ENCODE results near the gene TNFAIP3.

TNFAIP3 gene

DNA sequence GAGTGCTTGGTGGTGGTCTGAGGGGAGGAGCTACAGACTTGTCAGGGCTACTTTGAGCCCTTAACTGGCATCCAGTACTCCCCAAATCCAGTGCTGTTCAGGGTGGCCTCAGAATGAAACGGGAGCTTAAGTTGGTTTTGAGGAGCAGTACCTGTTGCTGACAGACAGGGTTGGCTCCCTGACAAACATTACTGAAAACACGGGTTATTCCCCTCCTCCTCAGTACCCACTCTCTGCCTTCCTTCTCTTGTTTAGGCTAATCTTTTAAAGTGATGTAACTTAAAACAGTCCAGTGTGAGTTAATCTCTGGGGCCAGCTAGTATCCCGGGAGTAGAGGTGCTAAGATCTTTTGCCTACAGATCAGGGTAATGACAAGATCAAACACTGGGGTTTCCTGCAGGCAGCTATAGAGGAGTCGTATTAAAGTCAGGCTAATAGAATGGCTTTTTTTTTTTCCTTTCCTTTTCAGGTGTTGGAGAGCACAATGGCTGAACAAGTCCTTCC lies 3.7 kb downstream of the TNFAIP3 start:
- TF ChIP-seq, protein P1, sequence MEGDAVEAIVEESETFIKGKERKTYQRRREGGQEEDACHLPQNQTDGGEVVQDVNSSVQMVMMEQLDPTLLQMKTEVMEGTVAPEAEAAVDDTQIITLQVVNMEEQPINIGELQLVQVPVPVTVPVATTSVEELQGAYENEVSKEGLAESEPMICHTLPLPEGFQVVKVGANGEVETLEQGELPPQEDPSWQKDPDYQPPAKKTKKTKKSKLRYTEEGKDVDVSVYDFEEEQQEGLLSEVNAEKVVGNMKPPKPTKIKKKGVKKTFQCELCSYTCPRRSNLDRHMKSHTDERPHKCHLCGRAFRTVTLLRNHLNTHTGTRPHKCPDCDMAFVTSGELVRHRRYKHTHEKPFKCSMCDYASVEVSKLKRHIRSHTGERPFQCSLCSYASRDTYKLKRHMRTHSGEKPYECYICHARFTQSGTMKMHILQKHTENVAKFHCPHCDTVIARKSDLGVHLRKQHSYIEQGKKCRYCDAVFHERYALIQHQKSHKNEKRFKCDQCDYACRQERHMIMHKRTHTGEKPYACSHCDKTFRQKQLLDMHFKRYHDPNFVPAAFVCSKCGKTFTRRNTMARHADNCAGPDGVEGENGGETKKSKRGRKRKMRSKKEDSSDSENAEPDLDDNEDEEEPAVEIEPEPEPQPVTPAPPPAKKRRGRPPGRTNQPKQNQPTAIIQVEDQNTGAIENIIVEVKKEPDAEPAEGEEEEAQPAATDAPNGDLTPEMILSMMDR (IDR thresholded peaks at IDR 0.05; ENCODE audit: low read depth, low read length): no peak
- Histone ChIP-seq H3K36me3 (no peaks in the 10 kb centered on the region), H3K4me3 (ENCODE audit: low read depth, low read length) (no peak overlapping the region), H3K4me1 (no peaks in the 10 kb centered on the region; the same call in 1 of the 2 replicates), H3K27me3 (peaks cover 62% of the 10 kb centered on the region), H3K9me3 (no peaks in the 10 kb centered on the region)
- no peak for DNase-seq

DNA sequence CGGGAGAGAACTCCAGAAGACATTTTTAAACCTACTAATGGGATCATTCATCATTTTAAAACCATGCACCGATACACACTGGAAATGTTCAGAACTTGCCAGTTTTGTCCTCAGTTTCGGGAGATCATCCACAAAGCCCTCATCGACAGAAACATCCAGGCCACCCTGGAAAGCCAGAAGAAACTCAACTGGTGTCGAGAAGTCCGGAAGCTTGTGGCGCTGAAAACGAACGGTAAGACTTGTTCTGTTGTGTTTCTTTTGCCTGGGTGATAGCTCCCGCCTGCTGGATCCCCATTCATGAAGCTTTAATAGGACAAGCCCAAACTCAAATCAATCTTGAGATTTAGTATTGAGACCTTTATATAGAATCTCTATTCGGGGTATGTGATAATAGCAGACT lies 4.2 kb downstream of the TNFAIP3 start:
- DNase-seq: no peak
- Histone ChIP-seq H3K27me3 (peaks cover 62% of the 10 kb centered on the region), H3K9me3 (no peaks in the 10 kb centered on the region), H3K4me3 (ENCODE audit: low read depth, low read length) (no peak overlapping the region), H3K4me1 (no peaks in the 10 kb centered on the region; the same call in 1 of the 2 replicates), H3K36me3 (no peaks in the 10 kb centered on the region)
- TF ChIP-seq, protein P1 (IDR thresholded peaks at IDR 0.05; ENCODE audit: low read depth, low read length): no peak

DNA sequence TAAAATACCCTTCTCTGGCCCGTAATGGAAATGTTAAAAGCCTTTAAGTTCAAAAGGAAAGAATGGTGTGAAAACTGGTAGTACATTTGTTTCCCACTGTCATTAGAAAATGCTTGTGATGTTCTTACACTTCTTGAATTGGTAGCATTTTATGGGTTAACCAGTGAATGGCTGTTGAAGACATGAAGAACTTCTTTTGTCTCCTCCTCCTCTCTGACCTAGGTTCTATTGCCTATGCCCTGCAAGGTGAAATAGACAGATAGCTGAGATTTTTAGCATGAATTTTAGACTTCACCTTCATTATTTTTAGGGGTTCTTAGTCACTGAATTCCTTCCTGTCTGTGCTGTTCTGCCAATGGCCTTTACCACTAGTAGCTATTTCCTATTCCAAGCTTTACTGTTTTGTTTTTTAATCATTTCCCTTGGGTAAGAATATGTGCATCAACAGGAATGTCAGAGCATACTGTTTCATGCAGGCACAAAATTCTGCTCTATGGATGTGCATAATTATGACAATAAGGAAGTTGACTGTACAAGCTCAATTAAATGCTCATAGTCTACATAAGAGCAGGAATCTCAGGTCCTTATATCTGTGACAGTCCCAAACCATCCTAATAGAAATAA lies 4.9 kb downstream of the TNFAIP3 start:
- Histone ChIP-seq H3K36me3 (no peaks in the 10 kb centered on the region), H3K27me3 (peaks cover 59% of the 10 kb centered on the region), H3K9me3 (no peaks in the 10 kb centered on the region), H3K4me1 (no peaks in the 10 kb centered on the region), H3K4me3 (ENCODE audit: low read depth, low read length) (no peak overlapping the region)
- DNase-seq: no peak
- TF ChIP-seq, protein P1 (IDR thresholded peaks at IDR 0.05; ENCODE audit: low read depth, low read length): no peak

DNA sequence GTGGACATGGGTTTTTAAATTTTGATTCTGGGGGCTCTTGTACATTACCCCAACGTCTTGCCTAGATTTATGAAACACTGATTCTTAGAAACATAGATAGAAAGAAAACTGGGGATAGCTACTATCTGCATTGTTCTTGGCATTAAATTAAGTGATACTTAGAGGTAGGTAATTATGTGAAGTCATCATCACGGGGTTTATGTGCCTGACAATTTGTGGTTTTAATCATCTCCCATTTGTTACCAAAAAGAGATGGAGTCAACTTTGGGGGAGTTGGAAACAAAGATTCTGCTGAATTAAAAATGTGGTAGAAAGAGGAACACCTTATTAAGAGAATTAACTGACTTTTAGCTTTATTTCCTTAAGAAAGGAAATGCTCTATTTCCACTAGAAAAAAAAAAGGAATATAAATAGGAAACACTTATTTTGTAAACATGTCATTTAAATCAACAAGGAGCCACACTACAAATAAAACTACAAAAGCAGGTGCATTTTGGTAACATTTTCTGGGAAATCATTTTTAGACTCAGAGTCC lies 5.6 kb downstream of the TNFAIP3 start:
- no peaks in the 10 kb centered on the region for H3K4me1 ChIP-seq
- H3K36me3 ChIP-seq: no peaks in the 10 kb centered on the region
- no peaks in the 10 kb centered on the region for H3K9me3 ChIP-seq
- H3K4me3 ChIP-seq (ENCODE audit: low read depth, low read length): no peak overlapping the region
- no peak for DNase-seq
- H3K27me3 ChIP-seq: peaks cover 53% of the 10 kb centered on the region
- TF ChIP-seq, protein P1 (IDR thresholded peaks at IDR 0.05; ENCODE audit: low read depth, low read length): no peak

DNA sequence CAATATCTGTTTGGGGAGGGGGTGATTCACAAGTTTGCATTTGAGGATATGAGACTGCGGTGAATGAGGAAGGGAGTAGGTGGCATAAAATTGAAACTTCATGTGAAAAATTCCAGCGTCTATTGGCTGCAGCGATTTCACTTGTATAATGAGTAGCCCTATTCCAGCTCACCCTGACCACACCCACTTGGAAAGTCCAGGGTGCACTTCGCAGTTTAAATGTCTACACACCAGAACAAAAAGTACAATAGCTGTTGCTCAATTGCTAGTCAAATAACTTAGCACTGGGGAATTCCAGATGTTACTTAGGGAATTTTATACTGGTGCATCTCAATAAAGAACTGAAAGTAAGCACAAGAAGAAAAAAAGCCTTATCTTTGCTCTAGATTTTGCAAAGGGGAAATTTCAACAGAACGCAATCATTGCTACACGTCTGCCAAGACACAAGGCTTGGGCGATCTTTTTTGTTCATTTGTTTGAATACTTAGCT lies 6.3 kb downstream of the TNFAIP3 start:
- no peak overlapping the region for H3K4me3 ChIP-seq (ENCODE audit: low read depth, low read length)
- H3K36me3 ChIP-seq: no peaks in the 10 kb centered on the region

More for the DNA sequence above, 6.3 kb downstream of the TNFAIP3 start:
- no peaks in the 10 kb centered on the region for H3K9me3 ChIP-seq
- H3K4me1 ChIP-seq: no peaks in the 10 kb centered on the region
- TF ChIP-seq, protein P1 (IDR thresholded peaks at IDR 0.05; ENCODE audit: low read depth, low read length): no peak
- no peak for DNase-seq
- H3K27me3 ChIP-seq: peaks cover 46% of the 10 kb centered on the region
